C4-2B (cell line): ENCODE measurements around the gene PRR5L.

ENCODE experiments used
- ZFX ChIP-seq: fragments of 450-650 bp; IDR thresholded peaks from 2 replicates; pipeline ENCODE4 v1.6.1; 2017
- TF ChIP-seq, protein P1 (sequence below): fragments of 450-650 bp; conservative IDR thresholded peaks from 2 replicates; pipeline ENCODE4 v1.5.1; 2017; ENCODE audit warnings: mild to moderate bottlenecking

DNA sequence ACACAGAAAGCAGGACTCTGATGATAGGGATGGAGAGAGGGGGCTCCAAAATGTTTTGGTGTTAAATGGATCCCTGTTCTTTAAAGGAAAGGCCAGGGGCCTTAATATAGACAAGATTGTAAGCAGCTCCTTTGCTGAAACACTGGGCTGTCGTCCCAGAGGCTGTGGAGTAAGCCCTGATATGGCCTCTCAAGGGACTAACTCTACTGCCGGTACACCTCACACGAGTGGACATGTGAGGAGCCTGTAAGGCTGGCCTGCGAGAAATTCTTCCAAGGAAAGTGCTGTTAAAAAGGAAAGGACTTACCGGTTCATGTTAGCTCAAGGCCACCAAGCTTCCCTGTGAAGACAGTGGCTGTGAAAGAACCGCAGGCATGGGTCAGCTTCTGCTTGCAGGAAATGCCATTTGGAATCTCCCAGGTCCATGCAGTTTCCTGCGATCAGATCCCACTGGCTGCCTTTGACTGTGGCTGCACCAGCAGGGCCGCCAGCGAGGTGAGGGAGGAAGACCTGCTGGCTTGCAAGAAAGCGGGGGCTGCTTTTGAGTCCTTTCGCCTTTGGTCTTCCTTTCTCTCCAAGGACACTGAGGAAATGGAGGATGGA, 106.6 kb downstream of the PRR5L start:
- TF ChIP-seq, protein P1, sequence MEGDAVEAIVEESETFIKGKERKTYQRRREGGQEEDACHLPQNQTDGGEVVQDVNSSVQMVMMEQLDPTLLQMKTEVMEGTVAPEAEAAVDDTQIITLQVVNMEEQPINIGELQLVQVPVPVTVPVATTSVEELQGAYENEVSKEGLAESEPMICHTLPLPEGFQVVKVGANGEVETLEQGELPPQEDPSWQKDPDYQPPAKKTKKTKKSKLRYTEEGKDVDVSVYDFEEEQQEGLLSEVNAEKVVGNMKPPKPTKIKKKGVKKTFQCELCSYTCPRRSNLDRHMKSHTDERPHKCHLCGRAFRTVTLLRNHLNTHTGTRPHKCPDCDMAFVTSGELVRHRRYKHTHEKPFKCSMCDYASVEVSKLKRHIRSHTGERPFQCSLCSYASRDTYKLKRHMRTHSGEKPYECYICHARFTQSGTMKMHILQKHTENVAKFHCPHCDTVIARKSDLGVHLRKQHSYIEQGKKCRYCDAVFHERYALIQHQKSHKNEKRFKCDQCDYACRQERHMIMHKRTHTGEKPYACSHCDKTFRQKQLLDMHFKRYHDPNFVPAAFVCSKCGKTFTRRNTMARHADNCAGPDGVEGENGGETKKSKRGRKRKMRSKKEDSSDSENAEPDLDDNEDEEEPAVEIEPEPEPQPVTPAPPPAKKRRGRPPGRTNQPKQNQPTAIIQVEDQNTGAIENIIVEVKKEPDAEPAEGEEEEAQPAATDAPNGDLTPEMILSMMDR: no peak
- no peak for TF ChIP-seq ZFX
